Gastrocnemius medialis (tissue), 4 donors: ENCODE results near the gene DENND5B. TPM values are rescaled to one million over a fixed set of nuclear protein-coding genes. Genes with fewer than 3 reads are reported as not detected.

Experiments
- ATAC-seq, 2 donors: fragments of 150-250 bp; one replicate each; pipeline ENCODE4 v1.9.1; 2016
- DNase-seq, 2 donors: peaks; one replicate each; pipeline ENCODE4 v3.0.0-alpha.2; 2019
- H3K27ac ChIP-seq, 4 donors: fragments of 200-600 bp; sonication (generic); 1 replicate in 1 of 4; 2 replicates in 3 of 4; pipeline ENCODE4 v1.5.1; 2016 to 2018; ENCODE audit warnings: mild to moderate bottlenecking in 2 of 4, moderate library complexity in 1 of 4
- H3K27me3 ChIP-seq, 3 donors: fragments of 200-600 bp; sonication (generic) in 2 of 3; 1 replicate in 1 of 3; 2 replicates in 2 of 3; pipeline versions ENCODE4 v1.5.1 to v1.6.0; 2016 to 2019; ENCODE audit warnings: mild to moderate bottlenecking in 1 of 3, moderate library complexity in 1 of 3
- H3K36me3 ChIP-seq, 2 donors: fragments of 200-600 bp; sonication (generic) in 1 of 2; one replicate each; pipeline ENCODE4 v1.5.1; 2017 to 2018
- H3K4me1 ChIP-seq, 2 donors: fragments of 200-600 bp; sonication (generic) in 1 of 2; one replicate each; pipeline ENCODE4 v1.5.1; 2016 to 2017; ENCODE audit warnings: mild to moderate bottlenecking in 2 of 2
- H3K4me3 ChIP-seq, 4 donors: fragments of 200-600 bp; sonication (generic) in 3 of 4; 1 replicate in 1 of 4; 2 replicates in 3 of 4; pipeline ENCODE4 v1.5.1; 2016 to 2019; ENCODE audit warnings: mild to moderate bottlenecking in 2 of 4
- H3K9me3 ChIP-seq, 3 donors: fragments of 200-600 bp; sonication (generic) in 2 of 3; 1 replicate in 1 of 3; 2 replicates in 2 of 3; pipeline ENCODE4 v1.5.1; 2016 to 2019
- CTCF ChIP-seq, 5 experiments: fragments of 450-650 bp in 3 of 5; fragments of 200-600 bp in 2 of 5; sonication (generic) in 2 of 5; IDR thresholded peaks in 4 of 5; conservative IDR thresholded peaks in 1 of 5; 1 replicate in 4 of 5; 2 replicates in 1 of 5; pipeline ENCODE4 v1.5.1; 2016 to 2019; ENCODE audit warnings: antibody characterized with exemption in 5 of 5, mild to moderate bottlenecking in 3 of 5, moderate library complexity in 3 of 5
- POLR2A ChIP-seq, 2 donors: fragments of 450-650 bp; IDR thresholded peaks; one replicate each; pipeline ENCODE4 v1.6.1; 2017; ENCODE audit warnings: antibody characterized with exemption in 2 of 2, mild to moderate bottlenecking in 2 of 2, moderate library complexity in 2 of 2
- in situ Hi-C, 4 donors: fragments of 200-750 bp; cut with MboI; loops; one replicate each; pipeline versions ENCODE4 v1.15.0 to v1.8.0; 2017; ENCODE audit warnings: low sequenced_read_pairs in 4 of 4
- intact Hi-C: fragments of 100-400 bp; cut with DNase I; formaldehyde crosslinking; loops from one replicate; pipeline ENCODE4 v1.15.1; 2023; ENCODE audit warnings: low total_unique reads
- total RNA-seq, 4 donors: library from RNA; depleted of rRNA; stranded (reverse); fragments of >200 nt; gene quantifications; one replicate each; pipeline versions ENCODE4 v1.1.0 to v1.2.3, GENCODE V29; 2016

DENND5B gene
- total RNA-seq, 4 donors from 2014 or later, result 12.5 to 33.7 (median 26.7) TPM

GRCh38 chr12:31494455-31494854, 96.5 kb downstream of the DENND5B start:
- intact Hi-C loops, result no loop called here
- no peak for ATAC-seq
- no peaks in the 10 kb centered on the region for H3K9me3 ChIP-seq

GRCh38 chr12:31492599-31493196, 98.2 kb downstream of the DENND5B start:
- TF ChIP-seq POLR2A (IDR thresholded peaks at IDR 0.05) (no peak), CTCF (IDR thresholded peaks at IDR 0.05 in 4 of 5, conservative IDR thresholded peaks at IDR 0.05 in 1 of 5) (no peak)
- H3K4me1 ChIP-seq, result peaks cover 16 to 17% of the 10 kb centered on the region in 2 donors
- no peak for ATAC-seq
- H3K27me3 ChIP-seq, result no peaks in the 10 kb centered on the region
- in situ Hi-C loops (no loop called here), intact Hi-C loops (no loop called here)
- H3K4me3 ChIP-seq, result no peak overlapping the region
- no peak for DNase-seq
- no peaks in the 10 kb centered on the region for H3K9me3 ChIP-seq
- no peak overlapping the region for H3K27ac ChIP-seq
- H3K36me3 ChIP-seq, result peaks cover 0 to 9% of the 10 kb centered on the region in 2 donors

More at GRCh38 chr12:31494455-31494854, 96.5 kb downstream of the DENND5B start:
- no peak for DNase-seq
- Histone ChIP-seq H3K27me3 (no peaks in the 10 kb centered on the region), H3K36me3 (peaks cover 0 to 6% of the 10 kb centered on the region in 2 donors), H3K27ac (no peak overlapping the region), H3K4me3 (no peak overlapping the region), H3K4me1 (peaks cover 29 to 31% of the 10 kb centered on the region in 2 donors)
- no peak for TF ChIP-seq CTCF (IDR thresholded peaks at IDR 0.05 in 4 of 5, conservative IDR thresholded peaks at IDR 0.05 in 1 of 5)
- no peak for TF ChIP-seq POLR2A (IDR thresholded peaks at IDR 0.05)
- in situ Hi-C loops, result no loop called here

GRCh38 chr12:31491841-31492598, 98.9 kb downstream of the DENND5B start:
- peaks cover 13 to 16% of the 10 kb centered on the region in 2 donors for H3K4me1 ChIP-seq
- ATAC-seq, result no peak

GRCh38 chr12:31491241-31491794, 99.6 kb downstream of the DENND5B start:
- H3K4me3 ChIP-seq, result no peak overlapping the region
- in situ Hi-C loops (no loop called here), intact Hi-C loops (no loop called here)
- no peak overlapping the region for H3K27ac ChIP-seq
- no peak for TF ChIP-seq CTCF (IDR thresholded peaks at IDR 0.05 in 4 of 5, conservative IDR thresholded peaks at IDR 0.05 in 1 of 5)
- no peak for TF ChIP-seq POLR2A (IDR thresholded peaks at IDR 0.05)
- H3K27me3 ChIP-seq, result no peaks in the 10 kb centered on the region
- H3K4me1 ChIP-seq, result peaks cover 6 to 16% of the 10 kb centered on the region in 2 donors
- DNase-seq, result no peak
- peaks cover 0 to 9% of the 10 kb centered on the region in 2 donors for H3K36me3 ChIP-seq
- ATAC-seq, result no peak
- no peaks in the 10 kb centered on the region for H3K9me3 ChIP-seq

More at GRCh38 chr12:31491841-31492598, 98.9 kb downstream of the DENND5B start:
- Histone ChIP-seq H3K27me3 (no peaks in the 10 kb centered on the region), H3K27ac (no peak overlapping the region), H3K36me3 (peaks cover 0 to 9% of the 10 kb centered on the region in 2 donors), H3K4me3 (no peak overlapping the region), H3K9me3 (no peaks in the 10 kb centered on the region)
- intact Hi-C loops, result no loop called here
- no peak for TF ChIP-seq CTCF (IDR thresholded peaks at IDR 0.05 in 4 of 5, conservative IDR thresholded peaks at IDR 0.05 in 1 of 5)
- no peak for TF ChIP-seq POLR2A (IDR thresholded peaks at IDR 0.05)
- in situ Hi-C loops, result no loop called here
- no peak for DNase-seq
